Naive B cell (primary cell): Measurements from ENCODE around the gene WDR47. TPM values are rescaled to one million over a fixed set of nuclear protein-coding genes. Genes with fewer than 3 reads are reported as not detected.

ENCODE experiments used
- ATAC-seq, 2 donors: fragments of 150-1000 bp; cut with Tn5 transposase; 2 replicates each; pipeline ENCODE4 v1.10.0; 2021; ENCODE audit warnings: low read depth in 2 of 2, mild to moderate bottlenecking in 2 of 2, moderate library complexity in 2 of 2
- DNase-seq: peaks from one replicate; pipeline ENCODE4 v3.0.0; 2022
- H3K27ac Mint-ChIP-seq, 6 donors: one replicate each; pipeline ENCODE4 v1.8.0; 2020 to 2022; ENCODE audit warnings: mild to moderate bottlenecking in 6 of 6, mixed read lengths in 6 of 6, moderate library complexity in 5 of 6, inconsistent platforms in 2 of 6
- H3K27me3 Mint-ChIP-seq, 3 donors: one replicate each; pipeline ENCODE4 v1.8.0; 2021 to 2022; ENCODE audit warnings: mixed read lengths in 3 of 3, mild to moderate bottlenecking in 1 of 3
- H3K36me3 Mint-ChIP-seq, 2 donors: one replicate each; pipeline ENCODE4 v1.8.0; 2020 to 2022; ENCODE audit warnings: mixed read lengths in 2 of 2, inconsistent platforms in 1 of 2, mild to moderate bottlenecking in 1 of 2
- H3K4me1 Mint-ChIP-seq, 3 donors: one replicate each; pipeline ENCODE4 v1.8.0; 2020 to 2022; ENCODE audit warnings: mixed read lengths in 3 of 3, inconsistent platforms in 1 of 3, mild to moderate bottlenecking in 1 of 3, moderate library complexity in 1 of 3
- H3K4me3 Mint-ChIP-seq, 8 donors: one replicate each; pipeline ENCODE4 v1.8.0; 2020 to 2022; ENCODE audit warnings: mild to moderate bottlenecking in 8 of 8, mixed read lengths in 8 of 8, moderate library complexity in 8 of 8, inconsistent platforms in 2 of 8
- H3K9me3 Mint-ChIP-seq, 7 donors: one replicate each; pipeline ENCODE4 v1.8.0; 2020 to 2022; ENCODE audit warnings: mixed read lengths in 7 of 7, mild to moderate bottlenecking in 5 of 7, inconsistent platforms in 2 of 7, moderate library complexity in 1 of 7
- polyA plus RNA-seq, 6 donors: library from polyadenylated mRNA; unstranded; fragments of 300-500 nt; fragmentation: Illumina TruSeq; gene quantifications; one replicate each; pipeline ENCODE4 v1.2.3, GENCODE V29; 2021; ENCODE audit warnings: low read depth in 6 of 6

Gene WDR47
- polyA plus RNA-seq, 6 donors from 2014 or later = 3.4 to 8.7 (median 6.5) TPM

DNA sequence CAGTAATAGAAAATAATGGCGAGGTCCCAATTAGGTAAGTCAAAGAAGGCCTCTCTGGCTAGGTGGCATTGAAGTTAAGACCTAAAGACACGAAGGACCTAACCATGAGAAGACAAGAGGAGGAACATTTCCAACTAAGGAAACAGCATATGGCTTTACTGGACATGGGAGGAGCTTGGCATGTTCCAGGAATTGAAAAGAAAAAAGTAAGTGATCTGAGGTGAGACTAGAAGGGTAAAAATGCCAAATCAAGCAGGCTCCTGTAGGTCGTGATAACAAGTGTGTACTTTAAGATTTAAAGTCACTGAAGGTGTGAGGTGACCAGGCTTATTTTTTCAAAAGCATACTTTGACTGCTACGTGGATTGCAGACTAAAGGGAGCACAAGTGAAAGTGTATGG lies 65.2 kb downstream of the WDR47 start:
- peak overlapping the region in 1 of 6 donors; percentile 1 for H3K27ac Mint-ChIP-seq
- H3K4me3 Mint-ChIP-seq = no peak overlapping the region
- ATAC-seq (no peak), DNase-seq (no peak)
- H3K9me3 Mint-ChIP-seq = no peaks in the 10 kb centered on the region
- H3K27me3 Mint-ChIP-seq = no peaks in the 10 kb centered on the region
- H3K36me3 Mint-ChIP-seq = peaks cover 26 to 28% of the 10 kb centered on the region in 2 donors
- H3K4me1 Mint-ChIP-seq = no peaks in the 10 kb centered on the region

GRCh38 chr1:108972951-108973350 lies 69.0 kb downstream of the WDR47 start:
- Mint-ChIP-seq H3K9me3 (no peaks in the 10 kb centered on the region), H3K36me3 (peaks cover 23 to 25% of the 10 kb centered on the region in 2 donors), H3K27ac (peak overlapping the region in 3 of 6 donors; percentile 33 to 78 (median 70)), H3K4me3 (no peak overlapping the region), H3K4me1 (no peaks in the 10 kb centered on the region), H3K27me3 (no peaks in the 10 kb centered on the region)
- ATAC-seq (no peak), DNase-seq (no peak)

- ATAC-seq (no peak), DNase-seq (no peak)
- no peaks in the 10 kb centered on the region for H3K27me3 Mint-ChIP-seq
- H3K9me3 Mint-ChIP-seq = no peaks in the 10 kb centered on the region
- H3K4me3 Mint-ChIP-seq = no peak overlapping the region
- H3K4me1 Mint-ChIP-seq = no peaks in the 10 kb centered on the region
- peak overlapping the region in 1 of 6 donors; percentile 67 for H3K27ac Mint-ChIP-seq
- H3K36me3 Mint-ChIP-seq = peaks cover 9 to 15% of the 10 kb centered on the region in 2 donors
These were observed 72.6 kb downstream of the WDR47 start for GRCh38 chr1:108969346-108969745.

GRCh38 chr1:108963052-108963686 lies 78.7 kb downstream of the WDR47 start, which contains the start of gene CLCC1:
TSS of gene CLCC1 (minus strand) at chr1:108963484. CDS start at chr1:108950437, 13,047 bp downstream.
- peak; percentile 97 for DNase-seq
- Mint-ChIP-seq H3K27me3 (no peaks in the 10 kb centered on the region), H3K36me3 (no peaks in the 10 kb centered on the region), H3K9me3 (no peaks in the 10 kb centered on the region), H3K27ac (peak within 1 kb of the TSS; percentile 94 to 99 (median 97)), H3K4me3 (peak within 1 kb of the TSS; percentile 83 to 96 (median 90)), H3K4me1 (peaks cover 16 to 35% (median 20%) of the 10 kb centered on the region in 3 donors)
- peak; percentile 88 to 90 for ATAC-seq

- Mint-ChIP-seq H3K36me3 (peaks cover 0 to 3% of the 10 kb centered on the region in 2 donors), H3K4me3 (peak overlapping the region; percentile 83 to 96 (median 90)), H3K27me3 (no peaks in the 10 kb centered on the region), H3K4me1 (peaks cover 19 to 40% (median 23%) of the 10 kb centered on the region in 3 donors), H3K27ac (peak overlapping the region; percentile 89 to 99 (median 96)), H3K9me3 (no peaks in the 10 kb centered on the region)
- DNase-seq = no peak
- no peak for ATAC-seq
These were observed 79.2 kb downstream of the WDR47 start for GRCh38 chr1:108962681-108963051.

- Mint-ChIP-seq H3K27ac (peak overlapping the region; percentile 89 to 99 (median 96)), H3K4me1 (peaks cover 22 to 42% (median 26%) of the 10 kb centered on the region in 3 donors), H3K9me3 (no peaks in the 10 kb centered on the region), H3K36me3 (peaks cover 0 to 6% of the 10 kb centered on the region in 2 donors), H3K4me3 (peak overlapping the region; percentile 83 to 96 (median 90)), H3K27me3 (no peaks in the 10 kb centered on the region)
- DNase-seq (no peak), ATAC-seq (no peak)
These were observed 80.0 kb downstream of the WDR47 start for GRCh38 chr1:108961752-108962486.

GRCh38 chr1:108961198-108961597 lies 80.7 kb downstream of the WDR47 start:
- H3K36me3 Mint-ChIP-seq = peaks cover 0 to 6% of the 10 kb centered on the region in 2 donors
- ATAC-seq (no peak), DNase-seq (no peak)
- no peak overlapping the region for H3K27ac Mint-ChIP-seq
- H3K9me3 Mint-ChIP-seq = no peaks in the 10 kb centered on the region
- no peaks in the 10 kb centered on the region for H3K27me3 Mint-ChIP-seq
- peaks cover 29 to 46% (median 33%) of the 10 kb centered on the region in 3 donors for H3K4me1 Mint-ChIP-seq
- H3K4me3 Mint-ChIP-seq = peak overlapping the region in 1 of 8 donors; percentile 84

- ATAC-seq (no peak), DNase-seq (no peak)
- H3K27ac Mint-ChIP-seq = peak overlapping the region in 2 of 6 donors; percentile 0 to 80
- peaks cover 0 to 6% of the 10 kb centered on the region in 2 donors for H3K36me3 Mint-ChIP-seq
- peaks cover 32 to 50% (median 38%) of the 10 kb centered on the region in 3 donors for H3K4me1 Mint-ChIP-seq
- H3K4me3 Mint-ChIP-seq = peak overlapping the region in 3 of 8 donors; percentile 12 to 84 (median 58)
- no peaks in the 10 kb centered on the region for H3K27me3 Mint-ChIP-seq
- H3K9me3 Mint-ChIP-seq = no peaks in the 10 kb centered on the region
These were observed 81.2 kb downstream of the WDR47 start for GRCh38 chr1:108960719-108961118.

DNA sequence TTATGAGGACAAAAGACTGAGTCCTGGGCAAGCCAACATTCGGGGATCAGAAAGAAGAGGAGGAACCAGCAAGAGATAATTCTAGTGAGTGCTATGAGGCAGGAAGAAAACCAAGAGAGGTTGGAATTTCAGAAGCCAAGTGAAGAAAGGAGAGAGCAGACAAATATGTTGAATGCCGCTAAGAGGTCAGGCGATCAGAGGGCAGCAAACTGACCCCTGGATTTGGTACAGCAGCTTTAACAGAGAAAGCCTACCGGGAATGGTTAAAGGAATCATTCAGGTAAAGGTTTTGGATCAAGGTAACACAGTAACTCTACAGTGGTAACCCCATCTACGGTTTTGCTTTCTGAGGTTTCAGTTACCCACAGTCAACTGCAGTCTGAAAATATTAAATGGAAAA lies 84.0 kb downstream of the WDR47 start:
- H3K36me3 Mint-ChIP-seq = peaks cover 6 to 8% of the 10 kb centered on the region in 2 donors
- H3K27ac Mint-ChIP-seq = peak overlapping the region in 1 of 6 donors; percentile 70
- H3K4me1 Mint-ChIP-seq = peaks cover 38 to 46% (median 44%) of the 10 kb centered on the region in 3 donors
- DNase-seq = no peak
- H3K4me3 Mint-ChIP-seq = peak overlapping the region in 1 of 8 donors; percentile 42
- ATAC-seq = no peak
- no peaks in the 10 kb centered on the region for H3K9me3 Mint-ChIP-seq
- H3K27me3 Mint-ChIP-seq = no peaks in the 10 kb centered on the region

- H3K4me3 Mint-ChIP-seq = no peak overlapping the region
- peak overlapping the region in 2 of 6 donors; percentile 37 to 74 for H3K27ac Mint-ChIP-seq
- peaks cover 6 to 8% of the 10 kb centered on the region in 2 donors for H3K36me3 Mint-ChIP-seq
These were observed 86.0 kb downstream of the WDR47 start for GRCh38 chr1:108955881-108956280.

DNA sequence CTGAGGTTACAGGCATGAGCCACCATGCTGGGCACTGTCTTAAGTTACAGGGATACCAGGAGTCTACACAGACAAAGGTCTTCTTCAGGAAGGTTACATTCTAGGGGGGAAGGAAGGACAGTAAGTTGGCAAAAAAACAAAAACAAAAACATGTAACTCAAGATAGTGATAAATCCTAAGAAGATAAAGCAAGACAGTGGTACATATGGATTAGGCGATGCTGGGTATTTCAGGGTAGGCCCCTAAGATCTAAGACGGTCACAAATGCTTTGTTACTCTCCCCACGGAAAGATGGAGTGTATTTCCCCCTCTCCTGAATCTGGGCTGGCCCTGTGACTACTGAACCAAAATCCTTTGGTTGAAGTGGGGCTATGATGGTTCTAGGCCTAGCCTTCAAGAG lies 86.8 kb downstream of the WDR47 start:
- ATAC-seq (no peak), DNase-seq (no peak)
- peaks cover 27 to 32% (median 29%) of the 10 kb centered on the region in 3 donors for H3K4me1 Mint-ChIP-seq
- no peak overlapping the region for H3K4me3 Mint-ChIP-seq
- H3K27me3 Mint-ChIP-seq = no peaks in the 10 kb centered on the region
- H3K9me3 Mint-ChIP-seq = peaks cover 0 to 2% (median 0%) of the 10 kb centered on the region in 7 donors
- H3K27ac Mint-ChIP-seq = peak overlapping the region in 2 of 6 donors; percentile 47 to 58
- H3K36me3 Mint-ChIP-seq = peaks cover 6 to 8% of the 10 kb centered on the region in 2 donors

More at GRCh38 chr1:108955881-108956280, 86.0 kb downstream of the WDR47 start:
- peaks cover 0 to 2% (median 0%) of the 10 kb centered on the region in 7 donors for H3K9me3 Mint-ChIP-seq
- ATAC-seq (no peak), DNase-seq (no peak)
- peaks cover 31 to 39% (median 32%) of the 10 kb centered on the region in 3 donors for H3K4me1 Mint-ChIP-seq
- H3K27me3 Mint-ChIP-seq = no peaks in the 10 kb centered on the region

DNA sequence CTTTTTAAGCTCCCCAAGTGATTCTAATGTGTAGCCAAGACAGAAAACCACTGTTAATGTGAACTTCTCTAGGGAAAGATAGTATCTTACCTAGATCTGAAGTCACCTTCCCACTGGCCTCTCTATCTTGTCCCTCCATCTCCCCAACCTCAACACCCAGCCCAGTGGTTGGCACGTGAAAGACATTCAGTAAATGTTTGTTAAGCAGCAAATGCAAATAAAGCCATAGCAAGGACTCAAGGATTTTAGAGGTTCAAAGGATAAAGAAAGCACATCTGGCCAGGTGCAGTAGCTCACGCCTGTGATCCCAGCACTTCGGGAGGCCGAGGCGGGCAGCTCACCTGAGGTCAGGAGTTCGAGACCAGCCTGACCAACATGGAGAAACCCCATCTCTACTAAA lies 88.5 kb downstream of the WDR47 start:
- Mint-ChIP-seq H3K36me3 (peaks cover 6 to 8% of the 10 kb centered on the region in 2 donors), H3K27me3 (no peaks in the 10 kb centered on the region), H3K4me3 (no peak overlapping the region), H3K27ac (peak overlapping the region in 3 of 6 donors; percentile 14 to 62 (median 32)), H3K4me1 (peaks cover 28 to 35% (median 30%) of the 10 kb centered on the region in 3 donors), H3K9me3 (peaks cover 0 to 2% (median 0%) of the 10 kb centered on the region in 7 donors)
- ATAC-seq (no peak), DNase-seq (no peak)

GRCh38 chr1:108951242-108951641 lies 90.7 kb downstream of the WDR47 start:
- no peak for DNase-seq
- H3K36me3 Mint-ChIP-seq = peaks cover 0 to 8% of the 10 kb centered on the region in 2 donors
- peaks cover 0 to 2% (median 0%) of the 10 kb centered on the region in 7 donors for H3K9me3 Mint-ChIP-seq
- H3K4me3 Mint-ChIP-seq = no peak overlapping the region
- no peak for ATAC-seq
- H3K4me1 Mint-ChIP-seq = peaks cover 24 to 35% (median 28%) of the 10 kb centered on the region in 3 donors
- no peaks in the 10 kb centered on the region for H3K27me3 Mint-ChIP-seq
- H3K27ac Mint-ChIP-seq = no peak overlapping the region
